A549 (cell line): ENCODE results near the gene SETDB1. TPM values are rescaled to one million over a fixed set of nuclear protein-coding genes. Genes with fewer than 3 reads are reported as not detected.

ENCODE experiments used
- ATAC-seq, 2 experiments: fragments of 200-7000 bp in 1 of 2; fragments of >200 bp in 1 of 2; cut with Nextera tagmentation in 1 of 2; cut with Tn5 transposase in 1 of 2; 3 replicates each; pipeline versions ENCODE4 v1.8.0 to v1.9.1; 2018 to 2020; ENCODE audit warnings: mild to moderate bottlenecking in 1 of 2, moderate library complexity in 1 of 2
- CTCF ChIA-PET: fragments of 300-600 bp; sonication (Branson Sonifier 250); formaldehyde crosslinking; extraction: SDS; loops from one replicate; lab custom pipeline; 2021; ENCODE audit warnings: antibody characterized with exemption, inconsistent platforms; lab: Yijun Ruan, JAX
- POLR2A ChIA-PET: fragments of 350-600 bp; formaldehyde crosslinking; extraction: SDS; loops from one replicate; lab custom pipeline; 2021; ENCODE audit warnings: antibody characterized with exemption, inconsistent platforms; lab: Yijun Ruan, JAX
- DNase-seq, 2 experiments: peaks; one replicate each; pipeline versions ENCODE4 v3.0.0 to v3.0.0-alpha.2; 2011 to 2016; ENCODE audit warnings: low read depth in 1 of 2, low spot score in 1 of 2
- FAIRE-seq: peaks from 2 replicates; lab custom pipeline; 2011; peaks lifted over from hg19 to GRCh38; lab: Jason Lieb, UNC
- H3K27ac ChIP-seq, 2 experiments: fragments of >200 bp; sonication (Bioruptor Twin); formaldehyde crosslinking; 3 replicates each; pipeline ENCODE4 v1.5.1; 2016 to 2017
- H3K4me1 ChIP-seq: fragments of >200 bp; sonication (Bioruptor Twin); formaldehyde crosslinking; 3 replicates; pipeline ENCODE4 v1.6.1; 2016
- H3K4me2 ChIP-seq: fragments of >200 bp; sonication (Bioruptor Twin); formaldehyde crosslinking; 3 replicates; pipeline ENCODE4 v1.6.1; 2016
- H3K4me3 ChIP-seq: fragments of >200 bp; sonication (Bioruptor Twin); formaldehyde crosslinking; 3 replicates; pipeline ENCODE4 v1.5.1; 2016
- H3K9me3 ChIP-seq: fragments of >200 bp; sonication (Bioruptor Twin); formaldehyde crosslinking; 3 replicates; pipeline ENCODE4 v1.6.1; 2016
- BHLHE40 ChIP-seq: IDR thresholded peaks from 2 replicates; pipeline ENCODE4 v1.6.1; 2012; ENCODE audit warnings: low read depth, low read length, inconsistent platforms
- CEBPB ChIP-seq, 2 experiments: fragments of >200 bp in 1 of 2; sonication (Bioruptor Twin) in 1 of 2; formaldehyde crosslinking in 1 of 2; IDR thresholded peaks; 2 replicates each; pipeline ENCODE4 v1.6.1; 2012 to 2016
- EHMT2 ChIP-seq: fragments of 200-600 bp; sonication (generic); IDR thresholded peaks from 2 replicates; pipeline ENCODE4 v1.6.1; 2016; ENCODE audit warnings: antibody characterized with exemption, low read depth, mild to moderate bottlenecking, moderate library complexity
- EP300 ChIP-seq, 2 experiments: fragments of >200 bp; sonication (Bioruptor Twin); formaldehyde crosslinking; IDR thresholded peaks; 2 replicates in 1 of 2; 3 replicates in 1 of 2; pipeline ENCODE4 v1.6.1; 2016 to 2017
- FOSL2 ChIP-seq, 2 experiments: fragments of 450-650 bp in 1 of 2; fragments of >200 bp in 1 of 2; sonication (Bioruptor Twin) in 1 of 2; formaldehyde crosslinking; IDR thresholded peaks; 2 replicates each; pipeline versions ENCODE4 v1.5.0 to v1.6.1; 2016 to 2020; ENCODE audit warnings: mild to moderate bottlenecking in 1 of 2, moderate library complexity in 1 of 2
- FOXS1 ChIP-seq: fragments of 250-450 bp; sonication (Bioruptor Pico); IDR thresholded peaks from 2 replicates; pipeline ENCODE4 v1.5.0; 2020; ENCODE audit warnings: mild to moderate bottlenecking, moderate library complexity
- HDAC2 ChIP-seq: fragments of 200-600 bp; sonication (generic); IDR thresholded peaks from 2 replicates; pipeline ENCODE4 v1.6.1; 2016
- HOXA7 ChIP-seq: fragments of 250-450 bp; sonication (Bioruptor Pico); IDR thresholded peaks from 2 replicates; pipeline ENCODE4 v1.5.0; 2020; ENCODE audit warnings: mild to moderate bottlenecking, moderate library complexity
- HOXB13 ChIP-seq: fragments of 250-450 bp; sonication (Bioruptor Pico); IDR thresholded peaks from 2 replicates; pipeline ENCODE4 v1.5.0; 2020; ENCODE audit warnings: low read depth, mild to moderate bottlenecking, moderate library complexity
- MAZ ChIP-seq: fragments of 150-350 bp; IDR thresholded peaks from 2 replicates; pipeline ENCODE4 v1.6.1; 2014; ENCODE audit warnings: antibody characterized with exemption, low read depth, low read length, borderline replicate concordance
- MYC ChIP-seq: IDR thresholded peaks from 2 replicates; pipeline ENCODE4 v1.6.1; 2012; ENCODE audit warnings: mild to moderate bottlenecking, inconsistent platforms, low read length, improper control_type of control experiment, borderline replicate concordance
- PHF8 ChIP-seq: fragments of 200-600 bp; sonication (generic); IDR thresholded peaks from 2 replicates; pipeline ENCODE4 v1.6.1; 2016; ENCODE audit warnings: low read depth, mild to moderate bottlenecking, antibody characterized with exemption, moderate library complexity, borderline replicate concordance
- POLR2A ChIP-seq: IDR thresholded peaks from 2 replicates; pipeline ENCODE4 v1.6.1; 2012; ENCODE audit warnings: mild to moderate bottlenecking, low read length
- POLR2AphosphoS2 ChIP-seq: conservative IDR thresholded peaks from 2 replicates; pipeline ENCODE4 v1.6.1; 2012; ENCODE audit warnings: low read length, improper control_type of control experiment, inconsistent platforms
- SREBF2 ChIP-seq: fragments of 450-650 bp; IDR thresholded peaks from 2 replicates; pipeline ENCODE4 v1.6.1; 2014; ENCODE audit warnings: mild to moderate bottlenecking, moderate library complexity
- WGBS: methylation state at CpG from one replicate; pipeline ENCODE4 v1.1.6; 2017; ENCODE audit errors: missing lambda C conversion rate; 5-methylcytosine and 5-hydroxymethylcytosine counted together
- polyA plus RNA-seq, 4 experiments: library from polyadenylated mRNA; depleted of rRNA in 3 of 4; stranded (reverse); fragments of >200 nt; fragmentation: RNase III in 1 of 4; extraction: RNeasy Plus Mini Kit Qiagen cat#74134 plus additional on column Dnase treatment in 1 of 4; gene quantifications; 2 replicates in 3 of 4; 3 replicates in 1 of 4; pipeline ENCODE4 v1.2.3, GENCODE V29; 2011 to 2017
- TF ChIP-seq, protein P1 (sequence below): fragments of 150-350 bp; IDR thresholded peaks from 2 replicates; pipeline ENCODE4 v1.6.1; 2014; ENCODE audit warnings: low read depth, mild to moderate bottlenecking, low read length
- TF ChIP-seq, protein P2 (sequence below): fragments of >200 bp; sonication (Bioruptor Twin); formaldehyde crosslinking; IDR thresholded peaks from 3 replicates; pipeline ENCODE4 v1.5.1; 2016
- TF ChIP-seq, protein P3 (sequence below): fragments of 450-650 bp; IDR thresholded peaks from 2 replicates; pipeline ENCODE4 v1.6.1; 2014; ENCODE audit warnings: antibody characterized with exemption

Gene SETDB1
- polyA plus RNA-seq, 2 of the 4 experiments (the other 2 are of a cell fraction), result 25.1 to 56.9 TPM

DNA sequence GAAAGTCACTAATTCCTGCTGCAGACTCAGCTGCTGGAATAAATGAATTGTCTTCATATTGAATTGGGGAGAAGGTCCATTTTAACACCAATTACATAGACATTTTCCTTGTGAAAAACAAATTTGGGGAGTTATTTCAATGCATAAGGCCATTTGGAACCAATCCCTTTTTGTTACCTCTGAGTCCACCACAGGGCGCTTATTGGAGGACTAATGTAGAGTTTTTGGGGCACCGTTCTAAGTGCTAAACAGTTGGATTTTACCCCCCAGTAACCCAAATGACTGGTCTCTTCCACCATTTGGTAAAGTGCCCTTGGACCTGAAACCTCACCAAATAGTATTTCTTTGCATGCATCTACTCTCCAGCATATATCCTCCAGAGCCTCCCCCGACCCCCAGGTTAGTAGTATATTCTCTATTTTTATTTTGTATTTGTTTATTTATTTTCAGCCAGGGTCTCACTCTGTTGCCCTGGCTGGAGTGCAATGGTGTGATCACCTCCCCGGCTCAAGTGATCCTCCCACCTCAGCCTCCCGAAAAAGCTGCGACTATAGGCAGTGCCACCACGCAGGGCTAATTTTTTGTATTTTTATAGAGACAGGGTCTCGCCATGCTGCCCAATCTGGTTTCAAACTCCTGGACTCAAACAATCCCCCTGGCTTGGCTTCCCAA lies 83.6 kb downstream of the SETDB1 start:
- no peak overlapping the region for H3K27ac ChIP-seq
- POLR2A ChIA-PET, result no interaction called here

DNA sequence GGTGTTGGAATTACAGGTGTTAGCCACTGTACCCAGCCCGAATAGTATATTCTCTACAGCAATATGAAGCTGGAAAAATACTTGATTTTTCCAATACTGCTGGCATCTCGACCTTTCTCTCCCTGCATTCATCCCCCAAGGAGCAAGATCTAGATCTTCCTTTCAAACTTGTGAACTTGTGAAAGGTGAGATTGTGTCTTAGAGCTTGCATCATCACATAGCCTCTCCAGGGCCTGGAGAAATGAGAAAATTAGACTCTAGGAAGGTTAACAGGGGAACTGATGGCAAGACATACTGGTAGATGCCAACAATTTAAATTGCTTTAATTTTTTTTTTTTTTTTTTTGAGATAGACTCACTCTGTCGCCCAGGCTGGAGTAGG lies 84.2 kb downstream of the SETDB1 start:
- CTCF ChIA-PET, result interaction anchor here (0.6 to 1.6 kb wide), 4 partner anchors 17 to 615 kb away, joined by 3 to 4 read pairs (median 4); partner anchors contain the start of gene C1orf56
- 81% methylated on average over 3 of the region's 3 CpGs for WGBS

More for the DNA sequence above, 83.6 kb downstream of the SETDB1 start:
- H3K4me2 ChIP-seq, result peak overlapping the region; percentile 90
- FAIRE-seq (no peak), ATAC-seq (no peak), DNase-seq (no peak)
- CTCF ChIA-PET, result interaction anchor here (0.6 to 1.6 kb wide), 7 partner anchors 17 to 616 kb away, joined by 3 to 4 read pairs (median 3); partner anchors contain the start of genes C1orf56, CDC42SE1 and MLLT11
- H3K9me3 ChIP-seq, result no peaks in the 10 kb centered on the region
- peaks cover 53% of the 10 kb centered on the region for H3K4me1 ChIP-seq
- TF ChIP-seq HOXA7 (no peak), EHMT2 (no peak), FOXS1 (CRISPR knock-in tag) (no peak)
- 85% methylated on average over 8 of the region's 8 CpGs for WGBS
- no peak overlapping the region for H3K4me3 ChIP-seq

DNA sequence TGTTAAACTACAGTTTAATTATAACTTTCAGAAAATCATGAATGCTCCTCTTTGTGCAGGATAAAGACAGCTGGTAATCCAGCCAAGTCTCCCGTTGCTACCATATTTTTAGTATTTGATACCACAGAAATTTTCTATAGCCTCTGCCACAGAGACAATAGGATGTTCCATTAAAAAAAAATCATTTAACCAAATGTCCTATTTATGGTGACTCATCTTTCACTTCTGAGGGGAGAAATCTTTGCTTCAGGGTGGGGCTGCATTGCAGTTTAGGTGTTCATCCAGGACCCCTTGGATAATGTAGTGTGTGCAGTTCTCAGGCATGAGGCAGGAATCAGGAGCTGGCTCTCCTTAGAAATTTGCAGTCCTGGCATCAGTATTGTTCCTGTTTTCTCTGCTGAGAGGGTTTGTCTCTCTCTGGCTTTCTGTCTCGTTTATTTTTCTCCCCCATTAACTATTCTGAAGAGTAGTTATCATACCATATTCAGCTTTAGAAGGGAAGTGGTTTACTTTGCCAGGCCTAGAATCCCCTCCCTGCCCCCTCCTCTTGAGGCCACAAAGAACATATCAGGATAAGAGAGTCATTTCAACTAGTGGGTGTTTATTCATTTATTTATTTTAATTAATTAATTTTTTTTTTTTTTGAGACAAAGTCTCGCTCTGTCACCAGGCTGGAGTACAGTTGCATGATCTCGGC lies 85.1 kb downstream of the SETDB1 start:
- H3K4me3 ChIP-seq, result no peak overlapping the region
- ATAC-seq (no peak), DNase-seq (no peak), FAIRE-seq (no peak)
- peak overlapping the region; percentile 9; the same call in 1 of the 3 replicates for H3K4me2 ChIP-seq
- H3K4me1 ChIP-seq, result peaks cover 45% of the 10 kb centered on the region
- POLR2A ChIA-PET, result no interaction called here
- TF ChIP-seq MYC, result no peak
- TF ChIP-seq FOSL2 (IDR thresholded peaks at IDR 0.05), result no peak
- TF ChIP-seq FOSL2 (CRISPR knock-in tag; IDR thresholded peaks at IDR 0.05), result peak; percentile 52
- TF ChIP-seq PHF8, result no peak
- TF ChIP-seq, all 56 proteins: peak for 1
- no peaks in the 10 kb centered on the region for H3K9me3 ChIP-seq
- no peak overlapping the region for H3K27ac ChIP-seq
- CTCF ChIA-PET, result interaction anchor here (0.9 to 2.4 kb wide), 5 partner anchors 14 to 144 kb away, joined by 3 to 14 read pairs (median 3); partner anchors contain the start of genes C1orf56, CDC42SE1 and MLLT11
- WGBS, result 70% methylated on average over 4 of the region's 4 CpGs

More for the DNA sequence above, 84.2 kb downstream of the SETDB1 start:
- no peak for FAIRE-seq
- ATAC-seq, result no peak
- Histone ChIP-seq H3K27ac (no peak overlapping the region), H3K4me3 (no peak overlapping the region), H3K4me1 (peaks cover 53% of the 10 kb centered on the region), H3K4me2 (no peak overlapping the region), H3K9me3 (no peaks in the 10 kb centered on the region)
- POLR2A ChIA-PET, result no interaction called here
- TF ChIP-seq, protein P1, sequence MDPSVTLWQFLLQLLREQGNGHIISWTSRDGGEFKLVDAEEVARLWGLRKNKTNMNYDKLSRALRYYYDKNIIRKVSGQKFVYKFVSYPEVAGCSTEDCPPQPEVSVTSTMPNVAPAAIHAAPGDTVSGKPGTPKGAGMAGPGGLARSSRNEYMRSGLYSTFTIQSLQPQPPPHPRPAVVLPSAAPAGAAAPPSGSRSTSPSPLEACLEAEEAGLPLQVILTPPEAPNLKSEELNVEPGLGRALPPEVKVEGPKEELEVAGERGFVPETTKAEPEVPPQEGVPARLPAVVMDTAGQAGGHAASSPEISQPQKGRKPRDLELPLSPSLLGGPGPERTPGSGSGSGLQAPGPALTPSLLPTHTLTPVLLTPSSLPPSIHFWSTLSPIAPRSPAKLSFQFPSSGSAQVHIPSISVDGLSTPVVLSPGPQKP, result no peak
- TF ChIP-seq POLR2AphosphoS2, result no peak
- TF ChIP-seq MAZ, result no peak
- TF ChIP-seq HDAC2, result no peak
- TF ChIP-seq HOXB13, result no peak
- TF ChIP-seq, protein P2, sequence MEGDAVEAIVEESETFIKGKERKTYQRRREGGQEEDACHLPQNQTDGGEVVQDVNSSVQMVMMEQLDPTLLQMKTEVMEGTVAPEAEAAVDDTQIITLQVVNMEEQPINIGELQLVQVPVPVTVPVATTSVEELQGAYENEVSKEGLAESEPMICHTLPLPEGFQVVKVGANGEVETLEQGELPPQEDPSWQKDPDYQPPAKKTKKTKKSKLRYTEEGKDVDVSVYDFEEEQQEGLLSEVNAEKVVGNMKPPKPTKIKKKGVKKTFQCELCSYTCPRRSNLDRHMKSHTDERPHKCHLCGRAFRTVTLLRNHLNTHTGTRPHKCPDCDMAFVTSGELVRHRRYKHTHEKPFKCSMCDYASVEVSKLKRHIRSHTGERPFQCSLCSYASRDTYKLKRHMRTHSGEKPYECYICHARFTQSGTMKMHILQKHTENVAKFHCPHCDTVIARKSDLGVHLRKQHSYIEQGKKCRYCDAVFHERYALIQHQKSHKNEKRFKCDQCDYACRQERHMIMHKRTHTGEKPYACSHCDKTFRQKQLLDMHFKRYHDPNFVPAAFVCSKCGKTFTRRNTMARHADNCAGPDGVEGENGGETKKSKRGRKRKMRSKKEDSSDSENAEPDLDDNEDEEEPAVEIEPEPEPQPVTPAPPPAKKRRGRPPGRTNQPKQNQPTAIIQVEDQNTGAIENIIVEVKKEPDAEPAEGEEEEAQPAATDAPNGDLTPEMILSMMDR, result no peak
- TF ChIP-seq, protein P3, sequence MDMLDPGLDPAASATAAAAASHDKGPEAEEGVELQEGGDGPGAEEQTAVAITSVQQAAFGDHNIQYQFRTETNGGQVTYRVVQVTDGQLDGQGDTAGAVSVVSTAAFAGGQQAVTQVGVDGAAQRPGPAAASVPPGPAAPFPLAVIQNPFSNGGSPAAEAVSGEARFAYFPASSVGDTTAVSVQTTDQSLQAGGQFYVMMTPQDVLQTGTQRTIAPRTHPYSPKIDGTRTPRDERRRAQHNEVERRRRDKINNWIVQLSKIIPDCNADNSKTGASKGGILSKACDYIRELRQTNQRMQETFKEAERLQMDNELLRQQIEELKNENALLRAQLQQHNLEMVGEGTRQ, result no peak
- TF ChIP-seq BHLHE40, result no peak
- no peak for TF ChIP-seq EP300 (IDR thresholded peaks at IDR 0.05)
- TF ChIP-seq SREBF2, result no peak
- no peak for TF ChIP-seq CEBPB (IDR thresholded peaks at IDR 0.05)
- no peak for TF ChIP-seq POLR2A
- no peak for DNase-seq
